ENCODE data around the gene ARID5B.

The ARID5B gene

DNA sequence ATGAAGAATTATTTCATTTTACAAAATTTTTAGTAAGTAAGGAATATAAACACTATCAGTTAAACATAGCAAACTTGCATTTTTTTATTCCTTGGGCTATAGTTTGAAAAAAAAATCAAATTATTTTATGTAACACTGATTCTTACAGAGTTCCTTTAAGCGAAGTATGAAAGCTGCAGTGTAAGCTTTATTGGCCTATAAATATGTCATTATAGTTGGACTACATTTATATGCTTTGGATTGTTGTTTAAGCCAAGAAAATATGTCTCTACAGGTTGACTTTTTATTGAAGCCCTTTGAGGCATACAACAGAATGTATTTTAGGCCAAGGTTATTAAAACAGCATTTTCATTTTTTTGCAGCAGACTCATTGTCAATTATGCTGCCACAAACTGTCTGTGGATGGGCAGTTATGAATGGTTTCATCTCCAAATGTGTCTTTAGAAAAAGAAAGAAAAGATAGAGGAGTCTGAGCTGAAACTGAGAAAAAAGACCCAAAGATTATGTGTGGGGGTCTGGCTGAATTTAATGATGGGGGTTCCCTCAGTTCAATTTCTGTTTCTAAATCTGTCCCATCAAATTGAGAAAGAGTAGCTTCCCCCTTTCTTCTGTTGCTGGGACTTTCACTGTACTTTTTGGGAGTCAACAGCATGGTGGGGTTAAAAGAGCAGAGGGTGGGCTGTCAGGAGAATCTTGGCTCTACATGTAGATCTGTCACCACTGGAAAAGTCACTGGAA is 43.1 kb downstream of the ARID5B start:
- no peak for TF ChIP-seq POLR2A (IDR thresholded peaks at IDR 0.05; ENCODE audit: low read length)
- TF ChIP-seq GATA1 (IDR thresholded peaks at IDR 0.05; ENCODE audit: low read depth, low read length), result no peak
- no peak for DNase-seq

DNA sequence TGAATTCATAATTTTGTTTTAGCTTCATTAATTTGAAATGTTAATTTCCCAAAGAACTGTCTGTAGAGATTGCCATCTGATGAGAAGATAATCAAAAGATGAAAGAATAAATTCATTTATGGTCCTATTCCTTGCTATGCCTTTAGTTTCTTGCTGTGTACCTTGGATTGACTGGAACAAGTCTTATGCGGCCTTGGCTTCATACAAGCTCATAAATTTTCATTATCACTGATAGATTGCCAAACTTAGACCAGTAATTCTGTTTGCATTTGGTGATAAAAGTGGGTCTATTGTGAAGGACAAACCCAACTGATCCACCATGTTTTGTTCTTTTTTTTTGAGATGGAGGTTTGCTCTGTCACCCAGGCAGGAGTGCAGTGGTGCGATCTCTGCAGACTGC is 48.2 kb downstream of the ARID5B start:
- TF ChIP-seq POLR2A (IDR thresholded peaks at IDR 0.05; ENCODE audit: low read length) (no peak), GATA1 (IDR thresholded peaks at IDR 0.05; ENCODE audit: low read depth, low read length) (no peak)
- no peak for DNase-seq

DNA sequence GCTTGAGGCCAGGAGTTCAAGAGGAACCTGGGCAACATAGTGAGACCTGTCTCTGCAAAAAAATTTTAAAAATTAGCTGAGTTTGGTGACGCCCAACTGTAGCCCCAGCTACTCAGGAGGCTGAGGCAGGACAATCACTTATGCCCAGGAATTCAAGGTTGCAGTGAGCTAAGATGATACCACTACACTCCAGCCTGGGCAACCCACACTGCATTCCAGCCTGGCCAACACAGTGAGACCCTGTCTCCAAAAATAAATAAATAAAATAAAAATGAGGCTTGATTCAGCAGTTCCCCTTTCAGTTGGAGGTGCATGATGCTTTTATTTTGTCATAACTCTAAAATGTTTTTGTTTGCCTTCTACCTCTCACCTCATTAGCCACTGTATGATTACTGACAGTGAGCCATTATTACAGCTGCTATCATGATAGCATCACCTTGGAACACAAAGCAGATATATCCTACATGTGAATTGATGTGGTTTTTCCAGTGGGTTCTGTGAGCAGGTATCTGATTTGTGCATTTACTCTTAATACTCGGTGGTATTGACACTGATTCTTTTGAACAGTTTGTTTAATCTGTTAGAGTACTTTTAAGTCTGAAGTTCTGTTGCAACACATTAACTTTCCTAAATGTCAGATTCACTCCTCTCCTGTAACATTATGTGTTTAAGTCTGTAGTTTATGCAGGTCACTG is 49.1 kb downstream of the ARID5B start:
- no peak for DNase-seq
- TF ChIP-seq POLR2A (IDR thresholded peaks at IDR 0.05; ENCODE audit: low read length) (no peak), GATA1 (IDR thresholded peaks at IDR 0.05; ENCODE audit: low read depth, low read length) (no peak)

DNA sequence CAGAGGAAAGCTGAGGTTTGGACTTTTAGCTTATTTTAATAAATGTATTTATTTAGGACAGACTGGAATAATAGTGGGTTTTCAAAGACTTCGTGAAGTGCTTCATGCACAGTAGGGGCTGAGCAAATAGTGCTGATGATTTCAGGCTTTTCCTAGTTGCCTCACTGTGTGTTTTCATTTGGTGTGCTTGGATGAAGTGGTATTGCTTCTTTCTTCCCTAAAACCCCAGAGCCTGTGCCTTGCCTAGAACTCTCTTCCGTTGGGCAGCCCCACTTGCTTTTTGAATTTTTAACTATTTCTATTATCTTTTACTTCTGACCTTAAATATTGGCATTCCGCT is 49.6 kb downstream of the ARID5B start:
- TF ChIP-seq GATA1 (IDR thresholded peaks at IDR 0.05; ENCODE audit: low read depth, low read length), result no peak
- TF ChIP-seq POLR2A (IDR thresholded peaks at IDR 0.05; ENCODE audit: low read length), result no peak
- no peak for DNase-seq

DNA sequence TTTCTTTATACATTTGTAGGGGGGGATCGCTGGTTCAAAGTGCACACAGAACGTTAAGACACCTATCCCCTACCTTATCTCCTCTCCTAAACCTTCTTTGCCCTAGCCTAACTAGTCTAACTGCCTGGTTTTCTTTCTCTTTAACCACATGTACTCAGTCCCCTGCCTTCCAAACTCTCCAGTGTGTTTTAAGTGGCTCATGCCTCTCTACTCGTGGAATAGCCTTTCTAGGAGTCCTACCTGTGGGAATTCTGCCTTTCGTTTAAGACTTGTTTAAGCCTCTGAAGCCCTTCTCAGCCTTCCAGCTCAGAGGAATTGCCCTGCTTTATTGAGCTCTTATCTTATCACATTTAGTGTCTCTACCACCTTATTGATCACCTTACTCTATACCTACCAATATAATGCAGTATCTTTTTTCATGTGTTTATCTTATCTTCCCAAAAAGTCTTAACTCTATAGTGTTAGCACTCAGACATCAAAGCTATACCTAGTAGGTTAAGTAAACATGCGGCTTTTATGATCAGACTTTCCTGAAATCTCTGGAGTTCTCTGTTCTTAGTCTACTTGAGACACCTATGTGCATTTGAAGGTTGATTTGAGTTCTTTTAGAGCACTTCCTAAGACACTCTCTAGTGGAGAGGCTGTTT is 50.7 kb downstream of the ARID5B start:
- TF ChIP-seq GATA1 (IDR thresholded peaks at IDR 0.05; ENCODE audit: low read depth, low read length), result no peak
- no peak for DNase-seq

DNA sequence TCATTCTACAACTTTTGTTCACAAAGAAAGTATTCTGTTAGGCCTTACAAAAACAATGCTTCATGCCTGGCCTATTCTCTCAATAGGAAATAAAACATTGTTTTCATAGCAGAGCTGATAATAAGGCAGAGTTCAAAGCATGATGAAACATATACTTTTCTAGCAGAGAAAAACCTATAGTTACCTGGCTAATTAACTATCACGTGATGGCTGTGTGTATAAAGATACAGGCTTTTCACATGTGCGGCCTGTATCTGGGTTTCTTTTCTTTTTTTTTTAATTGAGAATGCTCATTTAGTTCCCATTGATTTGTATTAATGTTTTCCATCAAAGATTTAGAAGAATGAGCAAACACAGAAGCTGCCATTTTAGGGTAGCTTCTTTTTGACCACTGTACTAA is 51.7 kb downstream of the ARID5B start:
- no peak for DNase-seq
- no peak for TF ChIP-seq GATA1 (IDR thresholded peaks at IDR 0.05; ENCODE audit: low read depth, low read length)
- no peak for TF ChIP-seq POLR2A (IDR thresholded peaks at IDR 0.05; ENCODE audit: low read length)

DNA sequence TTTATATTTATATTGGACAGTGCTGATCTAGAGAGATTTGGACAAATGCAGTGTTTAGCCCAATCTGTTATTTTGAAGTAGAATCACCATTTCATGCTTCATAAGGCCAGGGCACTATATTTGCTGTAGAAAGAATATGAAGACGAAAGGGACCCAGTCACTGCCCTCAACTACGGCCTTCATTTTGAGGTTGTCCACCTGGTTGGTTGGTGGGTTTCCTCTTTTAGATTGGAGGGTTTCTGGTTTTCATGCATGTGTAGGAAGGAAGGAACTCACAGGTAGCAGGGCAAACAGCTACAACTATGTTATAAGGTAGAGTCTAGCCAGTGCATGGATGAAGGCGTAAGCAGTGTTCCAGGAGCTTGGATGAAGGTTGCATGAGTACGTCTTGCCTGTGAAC is 56.3 kb downstream of the ARID5B start:
- no peak for TF ChIP-seq GATA1 (IDR thresholded peaks at IDR 0.05; ENCODE audit: low read depth, low read length)
- no peak for TF ChIP-seq POLR2A (IDR thresholded peaks at IDR 0.05; ENCODE audit: low read length)
- no peak for DNase-seq

DNA sequence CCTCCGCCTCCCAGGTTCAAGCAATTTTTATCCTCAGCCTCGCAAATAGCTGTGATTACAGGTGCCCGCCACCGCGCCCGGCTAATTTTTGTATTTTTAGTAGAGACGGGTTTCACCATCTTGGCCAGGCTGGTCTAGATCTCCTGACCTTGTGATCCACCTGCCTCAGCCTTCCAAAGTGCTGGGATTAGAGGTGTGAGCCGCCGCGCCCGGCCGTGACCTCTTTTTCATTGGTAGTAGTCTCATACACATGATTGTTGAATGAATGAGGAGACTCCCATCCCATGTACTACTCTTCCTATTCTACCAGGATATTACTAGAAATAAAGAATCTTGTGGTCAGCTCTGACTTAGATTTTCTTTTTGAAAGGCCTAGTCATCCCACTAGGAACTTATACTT is 56.8 kb downstream of the ARID5B start:
- TF ChIP-seq GATA1 (IDR thresholded peaks at IDR 0.05; ENCODE audit: low read depth, low read length) (no peak), POLR2A (IDR thresholded peaks at IDR 0.05; ENCODE audit: low read length) (no peak)

DNA sequence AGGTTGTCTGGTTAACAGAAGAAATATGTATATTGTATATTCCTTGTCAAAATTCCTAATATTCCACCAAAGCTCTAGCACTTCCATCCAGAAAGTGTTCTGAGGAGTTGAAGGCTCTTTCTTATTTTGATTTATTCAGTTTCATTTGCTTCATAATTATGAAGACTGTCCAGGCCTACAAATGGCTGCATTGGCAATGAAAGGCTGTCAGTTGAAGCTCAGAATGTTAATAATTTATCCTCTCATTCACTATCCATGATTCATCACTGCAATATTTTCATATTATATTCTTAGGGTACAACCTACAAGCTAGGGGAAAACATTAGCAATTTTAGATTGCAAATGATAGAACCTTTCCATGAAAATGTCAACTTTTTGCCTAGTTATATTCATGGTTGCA is 57.3 kb downstream of the ARID5B start:
- TF ChIP-seq GATA1 (IDR thresholded peaks at IDR 0.05; ENCODE audit: low read depth, low read length), result no peak
- no peak for TF ChIP-seq POLR2A (IDR thresholded peaks at IDR 0.05; ENCODE audit: low read length)
- DNase-seq, result no peak

More for the DNA sequence above, 56.8 kb downstream of the ARID5B start:
- no peak for DNase-seq

DNA sequence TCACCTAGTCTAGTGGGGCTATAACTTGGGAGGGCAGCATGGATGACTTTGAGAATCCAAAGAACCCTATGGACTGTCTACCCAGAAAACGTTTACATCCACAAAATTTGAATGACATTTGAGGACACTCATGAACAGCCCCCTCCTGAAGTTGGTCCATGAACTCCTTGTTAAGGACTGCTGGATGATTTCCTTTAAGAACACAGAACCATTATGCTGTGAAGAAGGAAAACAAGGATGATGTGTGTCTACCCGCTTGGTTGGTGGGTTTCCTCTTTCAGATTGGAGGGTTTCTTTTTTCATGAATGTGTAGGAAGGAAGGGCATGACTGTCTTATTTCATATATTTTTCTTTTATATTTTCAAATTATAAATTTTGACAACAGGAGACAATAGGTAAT is 58.3 kb downstream of the ARID5B start:
- TF ChIP-seq POLR2A (IDR thresholded peaks at IDR 0.05; ENCODE audit: low read length) (no peak), GATA1 (IDR thresholded peaks at IDR 0.05; ENCODE audit: low read depth, low read length) (no peak)
- DNase-seq, result no peak

DNA sequence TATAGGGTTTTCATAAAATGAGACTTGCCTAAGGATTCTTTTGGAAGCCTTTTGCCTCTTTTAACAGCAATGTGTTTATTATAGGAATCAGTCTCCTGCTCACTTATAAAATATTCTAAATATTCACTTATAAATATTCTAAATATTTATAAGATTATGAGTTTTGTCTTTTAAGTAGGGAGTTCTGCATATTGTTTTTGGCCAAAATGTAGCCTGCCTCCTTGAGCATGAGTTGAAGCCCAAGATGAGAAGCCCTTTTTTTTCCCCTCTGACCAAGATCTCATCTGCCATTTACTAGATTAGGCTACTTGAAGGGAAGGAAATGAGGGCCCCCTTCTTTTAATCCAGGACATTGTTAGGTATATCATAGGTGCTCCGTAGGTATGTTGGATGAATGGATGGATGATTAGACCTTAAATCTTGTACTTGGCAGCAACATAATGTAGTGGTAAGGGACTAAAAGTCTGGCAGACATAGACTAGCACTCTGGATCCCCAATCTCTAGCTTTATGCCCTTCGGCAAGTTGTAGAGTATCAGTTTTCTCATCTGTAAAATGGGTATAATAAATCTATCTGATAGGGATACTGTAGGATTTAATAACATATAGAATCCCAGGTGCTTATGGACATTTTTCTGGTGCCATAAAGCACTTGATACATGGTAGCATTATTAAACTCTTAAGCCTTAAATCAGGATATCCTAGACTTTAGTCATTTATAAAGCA is 59.1 kb downstream of the ARID5B start:
- TF ChIP-seq GATA1 (IDR thresholded peaks at IDR 0.05; ENCODE audit: low read depth, low read length) (no peak), POLR2A (IDR thresholded peaks at IDR 0.05; ENCODE audit: low read length) (no peak)
- DNase-seq, result no peak

DNA sequence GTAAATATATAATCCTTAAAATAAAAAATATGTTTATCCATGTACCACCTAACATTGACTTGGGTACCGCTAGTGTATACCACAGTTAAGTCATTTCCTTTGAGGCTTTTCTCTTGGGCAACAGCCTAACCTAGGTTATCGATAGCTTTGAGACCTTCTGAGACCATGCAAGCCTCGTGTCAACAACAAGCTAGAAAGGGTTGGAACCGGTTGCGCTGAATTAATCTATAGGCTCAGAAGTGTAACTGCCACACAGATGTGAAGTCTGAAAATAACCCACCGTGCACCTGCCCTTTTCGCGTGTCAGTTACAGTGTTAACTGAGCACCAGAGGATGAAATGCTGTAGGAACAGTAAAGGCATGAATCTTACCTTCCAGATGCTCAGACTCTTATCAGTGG is 59.8 kb downstream of the ARID5B start:
- no peak for DNase-seq
- TF ChIP-seq POLR2A (IDR thresholded peaks at IDR 0.05; ENCODE audit: low read length) (no peak), GATA1 (IDR thresholded peaks at IDR 0.05; ENCODE audit: low read depth, low read length) (no peak)

DNA sequence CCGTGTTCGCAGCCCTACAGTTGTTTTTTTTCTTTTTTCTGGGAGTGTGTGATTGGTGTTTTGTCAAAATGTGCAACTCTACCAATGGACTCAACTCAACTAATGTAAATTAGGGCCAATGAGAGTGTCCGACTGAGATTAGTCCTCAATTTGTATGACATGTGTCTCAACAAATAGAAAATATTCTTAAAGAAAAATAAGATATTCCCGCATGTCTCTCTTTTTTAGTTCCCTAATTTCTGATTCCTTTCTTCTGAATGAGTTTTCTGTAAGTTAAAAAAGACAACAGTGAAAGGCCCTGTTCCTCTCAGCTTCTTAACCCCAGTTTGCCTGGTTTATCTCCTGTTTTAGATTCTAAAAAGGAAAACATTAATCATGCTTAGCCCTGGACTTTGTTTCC is 61.5 kb downstream of the ARID5B start:
- TF ChIP-seq POLR2A (IDR thresholded peaks at IDR 0.05; ENCODE audit: low read length) (no peak), GATA1 (IDR thresholded peaks at IDR 0.05; ENCODE audit: low read depth, low read length) (no peak)
- DNase-seq, result no peak

DNA sequence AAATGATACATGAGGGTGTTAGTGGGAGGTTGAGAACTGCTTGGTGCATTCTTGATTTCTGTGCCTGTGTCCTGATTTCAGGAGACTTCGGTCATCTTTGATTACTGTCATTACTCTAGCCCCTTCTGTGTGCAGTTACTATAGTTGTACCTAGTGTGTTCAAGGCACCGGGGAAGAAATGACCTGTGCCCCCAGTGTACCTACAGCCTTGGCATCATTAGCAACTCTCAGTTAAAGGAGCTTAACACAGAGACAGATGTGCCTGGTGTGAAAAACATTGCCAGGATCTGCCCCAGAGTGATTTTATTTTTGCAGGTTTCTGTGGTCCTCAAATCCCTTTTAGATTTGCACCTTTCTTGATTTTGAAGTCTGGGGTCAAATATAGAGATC is 62.2 kb downstream of the ARID5B start:
- TF ChIP-seq GATA1 (IDR thresholded peaks at IDR 0.05; ENCODE audit: low read depth, low read length), result no peak
- TF ChIP-seq POLR2A (IDR thresholded peaks at IDR 0.05; ENCODE audit: low read length), result no peak
- DNase-seq, result no peak
